ENCODE data around the gene PTBP1. TPM values are rescaled to one million over a fixed set of nuclear protein-coding genes. Genes with fewer than 3 reads are reported as not detected.

Gene PTBP1
- total and polyA plus RNA-seq, 2 of the 13 experiments (the other 11 are each of a cell fraction or from before 2014, with no cell fraction given), result 195 to 288 TPM

- TF ChIP-seq, protein P1, sequence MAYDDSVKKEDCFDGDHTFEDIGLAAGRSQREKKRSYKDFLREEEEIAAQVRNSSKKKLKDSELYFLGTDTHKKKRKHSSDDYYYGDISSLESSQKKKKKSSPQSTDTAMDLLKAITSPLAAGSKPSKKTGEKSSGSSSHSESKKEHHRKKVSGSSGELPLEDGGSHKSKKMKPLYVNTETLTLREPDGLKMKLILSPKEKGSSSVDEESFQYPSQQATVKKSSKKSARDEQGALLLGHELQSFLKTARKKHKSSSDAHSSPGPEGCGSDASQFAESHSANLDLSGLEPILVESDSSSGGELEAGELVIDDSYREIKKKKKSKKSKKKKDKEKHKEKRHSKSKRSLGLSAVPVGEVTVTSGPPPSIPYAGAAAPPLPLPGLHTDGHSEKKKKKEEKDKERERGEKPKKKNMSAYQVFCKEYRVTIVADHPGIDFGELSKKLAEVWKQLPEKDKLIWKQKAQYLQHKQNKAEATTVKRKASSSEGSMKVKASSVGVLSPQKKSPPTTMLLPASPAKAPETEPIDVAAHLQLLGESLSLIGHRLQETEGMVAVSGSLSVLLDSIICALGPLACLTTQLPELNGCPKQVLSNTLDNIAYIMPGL (CRISPR knock-in tag; IDR thresholded peaks at IDR 0.05; ENCODE audit: borderline replicate concordance in 1 of 2, low read depth in 1 of 2), result peak in 1 of 2 experiments; percentile 70; a peak in 1 of 4 replicates
- TF ChIP-seq, protein P2, sequence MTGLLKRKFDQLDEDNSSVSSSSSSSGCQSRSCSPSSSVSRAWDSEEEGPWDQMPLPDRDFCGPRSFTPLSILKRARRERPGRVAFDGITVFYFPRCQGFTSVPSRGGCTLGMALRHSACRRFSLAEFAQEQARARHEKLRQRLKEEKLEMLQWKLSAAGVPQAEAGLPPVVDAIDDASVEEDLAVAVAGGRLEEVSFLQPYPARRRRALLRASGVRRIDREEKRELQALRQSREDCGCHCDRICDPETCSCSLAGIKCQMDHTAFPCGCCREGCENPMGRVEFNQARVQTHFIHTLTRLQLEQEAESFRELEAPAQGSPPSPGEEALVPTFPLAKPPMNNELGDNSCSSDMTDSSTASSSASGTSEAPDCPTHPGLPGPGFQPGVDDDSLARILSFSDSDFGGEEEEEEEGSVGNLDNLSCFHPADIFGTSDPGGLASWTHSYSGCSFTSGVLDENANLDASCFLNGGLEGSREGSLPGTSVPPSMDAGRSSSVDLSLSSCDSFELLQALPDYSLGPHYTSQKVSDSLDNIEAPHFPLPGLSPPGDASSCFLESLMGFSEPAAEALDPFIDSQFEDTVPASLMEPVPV (CRISPR knock-in tag; IDR thresholded peaks at IDR 0.05), result peak; percentile 89; the same call in 1 of the 2 replicates
- peak; percentile 80; the same call in 1 of the 2 replicates for TF ChIP-seq DNMT3B (CRISPR knock-in tag; conservative IDR thresholded peaks at IDR 0.05)
- peak; percentile 57 for TF ChIP-seq FOXJ3 (CRISPR knock-in tag; IDR thresholded peaks at IDR 0.05; ENCODE audit: borderline replicate concordance)
- TF ChIP-seq ZFP37 (CRISPR knock-in tag; IDR thresholded peaks at IDR 0.05; ENCODE audit: borderline replicate concordance), result peak; percentile 96
- 0 out of 2 replicates have a peak, but pooled peaks have one; percentile 37 for TF ChIP-seq SALL2 (CRISPR knock-in tag; IDR thresholded peaks at IDR 0.05)
- peak; percentile 93 for TF ChIP-seq CREB3 (CRISPR knock-in tag; IDR thresholded peaks at IDR 0.05)
- no peak for TF ChIP-seq ZFP41 (CRISPR knock-in tag; IDR thresholded peaks at IDR 0.05; ENCODE audit: borderline replicate concordance)
- TF ChIP-seq YEATS4 (CRISPR knock-in tag; IDR thresholded peaks at IDR 0.05; ENCODE audit: borderline replicate concordance), result peak; percentile 71; the same call in 1 of the 2 replicates
- TF ChIP-seq ZNF335 (CRISPR knock-in tag; IDR thresholded peaks at IDR 0.05), result peak; percentile 89
- peak; percentile 36; the same call in 1 of the 2 replicates for TF ChIP-seq SIX1 (CRISPR knock-in tag; IDR thresholded peaks at IDR 0.05; ENCODE audit: borderline replicate concordance)
- TF ChIP-seq, protein P3, sequence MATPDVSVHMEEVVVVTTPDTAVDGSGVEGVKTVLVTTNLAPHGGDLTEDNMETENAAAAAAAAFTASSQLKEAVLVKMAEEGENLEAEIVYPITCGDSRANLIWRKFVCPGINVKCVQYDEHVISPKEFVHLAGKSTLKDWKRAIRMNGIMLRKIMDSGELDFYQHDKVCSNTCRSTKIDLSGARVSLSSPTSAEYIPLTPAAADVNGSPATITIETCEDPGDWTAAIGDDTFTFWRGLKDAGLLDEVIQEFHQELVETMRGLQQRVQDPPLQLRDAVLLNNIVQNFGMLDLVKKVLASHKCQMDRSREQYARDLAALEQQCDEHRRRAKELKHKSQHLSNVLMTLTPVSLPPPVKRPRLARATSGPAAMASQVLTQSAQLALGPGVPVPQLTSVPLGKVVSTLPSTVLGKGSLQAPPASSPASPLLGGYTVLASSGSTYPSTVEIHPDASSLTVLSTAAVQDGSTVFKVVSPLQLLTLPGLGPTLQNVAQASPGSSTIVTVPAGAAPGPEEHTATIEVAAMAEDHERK (CRISPR knock-in tag; IDR thresholded peaks at IDR 0.05; ENCODE audit: low read depth), result no peak
- peak; percentile 90 for TF ChIP-seq SMAD3 (CRISPR knock-in tag; IDR thresholded peaks at IDR 0.05)
- TF ChIP-seq GATAD1 (CRISPR knock-in tag; IDR thresholded peaks at IDR 0.05), result peak; percentile 66
- TF ChIP-seq ZNF816 (CRISPR knock-in tag; IDR thresholded peaks at IDR 0.05; ENCODE audit: borderline replicate concordance), result no peak
- no peak for TF ChIP-seq HDAC6 (IDR thresholded peaks at IDR 0.05; ENCODE audit: low read depth, low read length)
- TF ChIP-seq IRX3 (CRISPR knock-in tag; IDR thresholded peaks at IDR 0.05; ENCODE audit: borderline replicate concordance, low read depth), result peak; percentile 71; the same call in 1 of the 2 replicates
- TF ChIP-seq ERF (CRISPR knock-in tag; IDR thresholded peaks at IDR 0.05), result peak; percentile 97
- TF ChIP-seq ZNF567 (CRISPR knock-in tag; IDR thresholded peaks at IDR 0.05; ENCODE audit: borderline replicate concordance), result no peak
- TF ChIP-seq ZBTB38 (CRISPR knock-in tag; IDR thresholded peaks at IDR 0.05), result peak; percentile 61; the same call in 1 of the 2 replicates
- TF ChIP-seq, protein P4, sequence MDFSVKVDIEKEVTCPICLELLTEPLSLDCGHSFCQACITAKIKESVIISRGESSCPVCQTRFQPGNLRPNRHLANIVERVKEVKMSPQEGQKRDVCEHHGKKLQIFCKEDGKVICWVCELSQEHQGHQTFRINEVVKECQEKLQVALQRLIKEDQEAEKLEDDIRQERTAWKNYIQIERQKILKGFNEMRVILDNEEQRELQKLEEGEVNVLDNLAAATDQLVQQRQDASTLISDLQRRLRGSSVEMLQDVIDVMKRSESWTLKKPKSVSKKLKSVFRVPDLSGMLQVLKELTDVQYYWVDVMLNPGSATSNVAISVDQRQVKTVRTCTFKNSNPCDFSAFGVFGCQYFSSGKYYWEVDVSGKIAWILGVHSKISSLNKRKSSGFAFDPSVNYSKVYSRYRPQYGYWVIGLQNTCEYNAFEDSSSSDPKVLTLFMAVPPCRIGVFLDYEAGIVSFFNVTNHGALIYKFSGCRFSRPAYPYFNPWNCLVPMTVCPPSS (IDR thresholded peaks at IDR 0.05), result no peak
These were observed 18.2 kb upstream of the PTBP1 start (continued) for GRCh38 chr19:778910-779653.
